ENCODE measurements around the gene FCF1.

The FCF1 gene

GRCh38 chr14:74671789-74672188 lies 41.2 kb upstream of the FCF1 start:
- H3K4me3 ChIP-seq (ENCODE audit: low read depth, low read length), result peak overlapping the region; percentile 23; the same call in 1 of the 2 replicates
- no peak for TF ChIP-seq CTCF (IDR thresholded peaks at IDR 0.05; ENCODE audit: low read depth, low read length)

- TF ChIP-seq CTCF (IDR thresholded peaks at IDR 0.05; ENCODE audit: low read depth, low read length), result no peak
- no peak overlapping the region for H3K4me3 ChIP-seq (ENCODE audit: low read depth, low read length)
These were observed 39.2 kb upstream of the FCF1 start for GRCh38 chr14:74673768-74674167.

- TF ChIP-seq CTCF (IDR thresholded peaks at IDR 0.05; ENCODE audit: low read depth, low read length), result no peak
- H3K4me3 ChIP-seq (ENCODE audit: low read depth, low read length), result no peak overlapping the region
These were observed 37.7 kb upstream of the FCF1 start for GRCh38 chr14:74675219-74675618.

GRCh38 chr14:74682169-74682952 lies 30.6 kb upstream of the FCF1 start:
- H3K4me3 ChIP-seq (ENCODE audit: low read depth, low read length), result no peak overlapping the region
- TF ChIP-seq CTCF (IDR thresholded peaks at IDR 0.05; ENCODE audit: low read depth, low read length), result no peak

GRCh38 chr14:74683406-74683805 lies 29.5 kb upstream of the FCF1 start:
- no peak for TF ChIP-seq CTCF (IDR thresholded peaks at IDR 0.05; ENCODE audit: low read depth, low read length)
- no peak overlapping the region for H3K4me3 ChIP-seq (ENCODE audit: low read depth, low read length)

GRCh38 chr14:74684434-74684833 lies 28.5 kb upstream of the FCF1 start:
- TF ChIP-seq CTCF (IDR thresholded peaks at IDR 0.05; ENCODE audit: low read depth, low read length), result no peak
- no peak overlapping the region for H3K4me3 ChIP-seq (ENCODE audit: low read depth, low read length)

GRCh38 chr14:74685056-74685455 lies 27.9 kb upstream of the FCF1 start:
- H3K4me3 ChIP-seq (ENCODE audit: low read depth, low read length), result no peak overlapping the region

More at GRCh38 chr14:74685056-74685455, 27.9 kb upstream of the FCF1 start:
- TF ChIP-seq CTCF (IDR thresholded peaks at IDR 0.05; ENCODE audit: low read depth, low read length), result no peak
